ENCODE measurements around the gene SLC9A1. TPM values are rescaled to one million over a fixed set of nuclear protein-coding genes. Genes with fewer than 3 reads are reported as not detected.

The SLC9A1 gene
- total and polyA plus RNA-seq, 5 donors, result 21.5 to 39.3 (median 34.1) TPM

GRCh38 chr1:27103498-27103897 is 51.4 kb downstream of the SLC9A1 start:
- ATAC-seq, result no peak
- intact Hi-C loops (cut with DNase I), result loop anchor here (2.0 to 10.0 kb wide), 6 partner anchors 49 to 181 kb away; no protein-coding TSS in a partner anchor
- no peaks in the 10 kb centered on the region for H3K9me3 ChIP-seq (ENCODE audit: control insufficient read depth, low read length)

GRCh38 chr1:27102707-27103468 is 52.0 kb downstream of the SLC9A1 start:
- no peak overlapping the region for H3K27ac ChIP-seq (ENCODE audit: low read length)

More at GRCh38 chr1:27103498-27103897, 51.4 kb downstream of the SLC9A1 start:
- H3K4me3 ChIP-seq (ENCODE audit: low read length), result no peak overlapping the region
- no peak overlapping the region for H3K27ac ChIP-seq (ENCODE audit: low read length)
- DNase-seq, result no peak
- H3K27me3 ChIP-seq (ENCODE audit: control insufficient read depth, insufficient read depth), result no peaks in the 10 kb centered on the region
- 56% methylated on average over 4 of the region's 4 CpGs for WGBS
- peaks cover 6% of the 10 kb centered on the region for H3K4me1 ChIP-seq (ENCODE audit: control insufficient read depth, insufficient read depth, low read length)

GRCh38 chr1:27102134-27102706 is 52.7 kb downstream of the SLC9A1 start:
- ATAC-seq, result no peak
- H3K4me1 ChIP-seq (ENCODE audit: control insufficient read depth, insufficient read depth, low read length), result peaks cover 11% of the 10 kb centered on the region
- H3K27me3 ChIP-seq (ENCODE audit: control insufficient read depth, insufficient read depth), result no peaks in the 10 kb centered on the region
- intact Hi-C loops (cut with DNase I), result loop anchor here (2.0 to 10.0 kb wide), 6 partner anchors 50 to 183 kb away; no protein-coding TSS in a partner anchor
- DNase-seq, result peak in 1 of 3 donors; percentile 53
- whole genome bisulfite sequencing, result 74% methylated on average over 17 of the region's 17 CpGs
- H3K27ac ChIP-seq (ENCODE audit: low read length), result no peak overlapping the region
- no peaks in the 10 kb centered on the region for H3K9me3 ChIP-seq (ENCODE audit: control insufficient read depth, low read length)
- no peak overlapping the region for H3K4me3 ChIP-seq (ENCODE audit: low read length)

More at GRCh38 chr1:27102707-27103468, 52.0 kb downstream of the SLC9A1 start:
- Histone ChIP-seq H3K4me1 (ENCODE audit: control insufficient read depth, insufficient read depth, low read length) (peaks cover 11% of the 10 kb centered on the region), H3K9me3 (ENCODE audit: control insufficient read depth, low read length) (no peaks in the 10 kb centered on the region), H3K4me3 (ENCODE audit: low read length) (no peak overlapping the region), H3K27me3 (ENCODE audit: control insufficient read depth, insufficient read depth) (no peaks in the 10 kb centered on the region)
- peak; percentile 26 to 38 for ATAC-seq
- intact Hi-C loops (cut with DNase I), result loop anchor here (2.0 to 10.0 kb wide), 6 partner anchors 49 to 182 kb away; no protein-coding TSS in a partner anchor
- WGBS, result 39% methylated on average over 15 of the region's 15 CpGs
- peak; percentile 70 to 93 (median 91) for DNase-seq

- Histone ChIP-seq H3K27ac (ENCODE audit: low read length) (no peak overlapping the region), H3K4me1 (ENCODE audit: control insufficient read depth, insufficient read depth, low read length) (peaks cover 11% of the 10 kb centered on the region), H3K9me3 (ENCODE audit: control insufficient read depth, low read length) (no peaks in the 10 kb centered on the region), H3K4me3 (ENCODE audit: low read length) (no peak overlapping the region), H3K27me3 (ENCODE audit: control insufficient read depth, insufficient read depth) (no peaks in the 10 kb centered on the region)
- DNase-seq (peak in 2 of 3 donors; percentile 62 to 69), ATAC-seq (no peak)
- intact Hi-C loops (cut with DNase I), result loop anchor here (2.0 to 10.0 kb wide), 6 partner anchors 51 to 183 kb away; no protein-coding TSS in a partner anchor
- 93% methylated on average over 15 of the region's 15 CpGs for whole genome bisulfite sequencing
Measured at GRCh38 chr1:27101696-27102095, 53.2 kb downstream of the SLC9A1 start.

- Histone ChIP-seq H3K27me3 (ENCODE audit: control insufficient read depth, insufficient read depth) (no peaks in the 10 kb centered on the region), H3K4me1 (ENCODE audit: control insufficient read depth, insufficient read depth, low read length) (peaks cover 11% of the 10 kb centered on the region), H3K27ac (ENCODE audit: low read length) (no peak overlapping the region), H3K9me3 (ENCODE audit: control insufficient read depth, low read length) (no peaks in the 10 kb centered on the region), H3K4me3 (ENCODE audit: low read length) (no peak overlapping the region)
- 91% methylated on average over 11 of the region's 11 CpGs for WGBS
- intact Hi-C loops (cut with DNase I), result loop anchor here in 2 of 4 donors (5.0 to 10.0 kb wide), 3 partner anchors 51 to 181 kb away; no protein-coding TSS in a partner anchor
- DNase-seq (peak in 2 of 3 donors; percentile 55 to 62), ATAC-seq (no peak)
Measured at GRCh38 chr1:27101054-27101491, 53.9 kb downstream of the SLC9A1 start.

GRCh38 chr1:27100335-27101053 is 54.4 kb downstream of the SLC9A1 start:
- Histone ChIP-seq H3K27me3 (ENCODE audit: control insufficient read depth, insufficient read depth) (no peaks in the 10 kb centered on the region), H3K4me3 (ENCODE audit: low read length) (no peak overlapping the region), H3K27ac (ENCODE audit: low read length) (peak overlapping the region; percentile 96), H3K9me3 (ENCODE audit: control insufficient read depth, low read length) (no peaks in the 10 kb centered on the region), H3K4me1 (ENCODE audit: control insufficient read depth, insufficient read depth, low read length) (peaks cover 11% of the 10 kb centered on the region)
- DNase-seq, result peak; percentile 45 to 71 (median 71)
- intact Hi-C loops (cut with DNase I), result loop anchor here in 2 of 4 donors (5.0 to 10.0 kb wide), 3 partner anchors 52 to 182 kb away; no protein-coding TSS in a partner anchor
- WGBS, result 70% methylated on average over 33 of the region's 33 CpGs
- peak in 1 of 2 donors; percentile 0 for ATAC-seq

GRCh38 chr1:27099587-27100334 is 55.2 kb downstream of the SLC9A1 start:
- Histone ChIP-seq H3K4me3 (ENCODE audit: low read length) (no peak overlapping the region), H3K27ac (ENCODE audit: low read length) (peak overlapping the region; percentile 96), H3K27me3 (ENCODE audit: control insufficient read depth, insufficient read depth) (no peaks in the 10 kb centered on the region), H3K4me1 (ENCODE audit: control insufficient read depth, insufficient read depth, low read length) (peaks cover 11% of the 10 kb centered on the region), H3K9me3 (ENCODE audit: control insufficient read depth, low read length) (no peaks in the 10 kb centered on the region)
- intact Hi-C loops (cut with DNase I), result loop anchor here (5.0 to 10.0 kb wide), 6 partner anchors 52 to 183 kb away; partner anchors contain the start of gene TRNP1 (in 2 of the 4)
- DNase-seq (peak; percentile 88 to 94 (median 92)), ATAC-seq (peak; percentile 77 to 79)
- WGBS, result 27% methylated on average over 15 of the region's 15 CpGs

- DNase-seq (peak; percentile 81 to 90 (median 88)), ATAC-seq (peak; percentile 33 to 58)
- Histone ChIP-seq H3K27ac (ENCODE audit: low read length) (peak overlapping the region; percentile 96), H3K4me3 (ENCODE audit: low read length) (no peak overlapping the region), H3K27me3 (ENCODE audit: control insufficient read depth, insufficient read depth) (no peaks in the 10 kb centered on the region), H3K9me3 (ENCODE audit: control insufficient read depth, low read length) (no peaks in the 10 kb centered on the region), H3K4me1 (ENCODE audit: control insufficient read depth, insufficient read depth, low read length) (peaks cover 11% of the 10 kb centered on the region)
- 22% methylated on average over 4 of the region's 4 CpGs for WGBS
- intact Hi-C loops (cut with DNase I), result loop anchor here (5.0 to 10.0 kb wide), 3 partner anchors 52 to 104 kb away; partner anchors contain the start of gene TRNP1 (in 2 of the 4)
Measured at GRCh38 chr1:27099135-27099586, 55.8 kb downstream of the SLC9A1 start.

GRCh38 chr1:27098431-27099134 is 56.3 kb downstream of the SLC9A1 start:
- Histone ChIP-seq H3K4me1 (ENCODE audit: control insufficient read depth, insufficient read depth, low read length) (peaks cover 11% of the 10 kb centered on the region), H3K27ac (ENCODE audit: low read length) (peak overlapping the region; percentile 96), H3K27me3 (ENCODE audit: control insufficient read depth, insufficient read depth) (no peaks in the 10 kb centered on the region), H3K4me3 (ENCODE audit: low read length) (no peak overlapping the region), H3K9me3 (ENCODE audit: control insufficient read depth, low read length) (no peaks in the 10 kb centered on the region)
- intact Hi-C loops (cut with DNase I), result loop anchor here (5.0 to 10.0 kb wide), 3 partner anchors 51 to 104 kb away; partner anchors contain the start of gene TRNP1 (in 2 of the 4)
- peak; percentile 19 to 53 for ATAC-seq
- 48% methylated on average over 14 of the region's 14 CpGs for WGBS
- DNase-seq, result peak; percentile 41 to 81 (median 80)
